HTR-8/SVneo (cell line): ENCODE measurements around the gene DNAJA4.
A peak's percentile ranks its signal among the peaks of the same experiment; 100 is the strongest.

Experiments
- DNase-seq: peaks from one replicate; pipeline ENCODE4 v3.0.0; 2011; ENCODE audit warnings: low spot score, mixed read lengths; ENCODE audit not compliant: insufficient read length
- FAIRE-seq: peaks from 2 replicates; lab custom pipeline; 2011; peaks lifted over from hg19 to GRCh38; lab: Jason Lieb, UNC

Gene DNAJA4

DNA sequence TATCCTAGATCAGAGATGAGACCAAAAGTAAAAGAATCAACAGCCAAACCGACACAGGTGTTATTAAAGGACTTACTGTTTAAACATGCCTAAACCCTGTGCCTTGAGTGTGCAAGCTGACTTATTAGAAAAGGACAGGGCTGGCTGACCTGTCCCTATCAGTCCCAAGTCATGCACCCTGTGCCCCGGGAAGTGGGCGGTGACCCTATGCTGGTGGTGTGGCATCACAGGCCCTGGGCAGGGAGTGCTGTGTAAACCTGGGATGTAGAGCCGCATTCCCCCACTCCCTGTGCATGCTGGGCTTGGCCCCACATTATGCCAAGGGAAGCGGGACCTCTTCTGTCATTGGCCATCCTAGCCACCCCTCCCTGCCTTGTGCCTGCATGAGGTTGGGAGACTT is 10.6 kb downstream of the DNAJA4 start:
- DNase-seq = no peak
- no peak for FAIRE-seq

DNA sequence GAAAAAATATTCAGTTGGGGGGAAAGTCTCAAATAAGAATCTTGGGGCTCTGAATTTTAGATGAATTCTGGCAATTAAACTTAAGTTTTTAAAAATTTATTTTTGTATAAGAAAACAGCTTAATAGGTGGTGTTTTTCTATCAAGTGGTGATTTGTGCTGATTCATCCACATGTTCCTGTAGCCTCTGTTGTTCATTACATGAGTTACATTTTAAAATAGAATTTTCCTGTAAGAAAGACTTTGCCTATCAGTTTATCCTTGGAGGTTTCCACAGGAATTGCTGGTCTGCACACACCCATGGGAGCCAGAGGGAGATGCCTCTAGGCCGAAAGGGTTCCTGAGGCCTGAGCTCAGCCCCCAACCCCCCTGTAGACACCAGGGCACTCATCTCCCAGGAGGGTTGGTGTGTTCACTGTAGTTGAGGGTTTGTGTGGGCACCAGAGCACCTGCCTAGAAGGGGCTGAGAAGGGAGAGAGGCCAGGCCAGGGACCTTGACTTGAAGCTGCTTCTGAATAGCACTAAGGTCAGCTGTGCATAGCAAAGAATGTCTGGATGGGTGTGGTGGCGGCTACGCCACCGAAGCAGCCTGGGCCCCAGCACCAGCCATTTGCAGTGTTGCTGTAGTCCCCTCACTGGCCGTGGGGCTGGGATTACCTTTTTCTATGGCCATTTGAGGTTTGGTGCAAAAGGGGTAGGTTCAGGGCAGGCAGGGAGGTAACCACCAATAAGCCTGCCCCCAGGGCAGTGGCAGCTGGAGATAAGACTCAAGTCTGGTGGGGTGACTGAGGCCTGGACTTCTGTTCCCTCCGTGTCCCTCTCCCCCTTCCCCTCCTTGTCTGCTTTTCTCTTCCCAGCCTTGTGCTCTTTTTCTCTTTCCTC is 11.9 kb downstream of the DNAJA4 start:
- FAIRE-seq = no peak
- DNase-seq = no peak

DNA sequence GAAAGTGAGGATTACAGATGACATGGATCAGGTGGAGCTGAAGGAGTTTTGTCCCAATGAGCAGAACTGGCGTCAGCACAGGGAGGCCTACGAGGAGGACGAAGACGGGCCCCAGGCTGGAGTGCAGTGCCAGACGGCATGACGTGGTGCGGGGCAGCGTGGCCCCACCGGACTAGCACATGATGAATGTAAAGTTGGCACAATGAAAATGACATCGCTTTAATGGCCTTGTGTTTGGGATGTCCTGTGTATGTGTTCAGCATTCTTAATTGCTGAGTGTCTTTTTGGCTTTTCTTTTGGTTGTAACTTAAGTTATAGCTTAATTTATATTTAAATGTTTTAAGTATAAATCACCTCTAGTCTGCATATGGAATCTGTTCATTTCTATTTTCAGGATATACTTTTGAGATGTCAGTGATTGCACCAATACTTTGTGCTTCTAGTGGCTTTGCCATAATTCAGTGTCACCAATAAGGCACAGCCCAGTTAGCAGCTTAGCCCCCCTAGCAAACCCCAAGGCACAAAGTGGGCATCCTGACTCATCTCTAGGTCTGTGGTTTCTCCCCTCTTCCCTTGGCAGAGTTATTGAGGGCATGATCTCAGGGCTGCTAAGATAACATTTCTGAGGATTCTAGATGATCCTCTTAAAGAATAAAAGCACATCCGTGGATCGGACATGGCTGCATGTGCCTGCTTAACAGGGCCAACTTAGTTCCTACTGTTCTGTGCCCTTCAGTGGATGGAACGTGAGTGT is 16.1 kb downstream of the DNAJA4 start:
- no peak for FAIRE-seq
- no peak for DNase-seq

DNA sequence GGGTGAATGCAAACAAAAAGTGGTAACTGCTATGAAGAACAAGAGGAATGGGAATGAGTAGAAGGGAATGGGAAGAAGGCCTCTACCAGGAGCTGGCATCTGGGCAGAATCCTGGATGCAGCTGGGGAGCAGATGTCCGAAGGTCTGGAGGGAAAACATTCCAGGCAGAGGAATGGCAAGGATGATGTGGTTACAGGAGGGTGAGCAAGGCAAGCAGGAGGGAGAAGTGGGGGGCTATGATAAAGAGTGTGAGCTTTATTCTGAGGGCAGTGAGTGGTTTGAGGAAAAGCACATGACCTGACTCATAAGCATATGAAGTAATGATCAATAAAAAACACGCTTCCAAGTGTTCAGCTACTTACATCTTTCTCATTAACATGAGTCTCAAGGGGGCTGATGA is 18.0 kb downstream of the DNAJA4 start:
- DNase-seq = no peak
- no peak for FAIRE-seq

DNA sequence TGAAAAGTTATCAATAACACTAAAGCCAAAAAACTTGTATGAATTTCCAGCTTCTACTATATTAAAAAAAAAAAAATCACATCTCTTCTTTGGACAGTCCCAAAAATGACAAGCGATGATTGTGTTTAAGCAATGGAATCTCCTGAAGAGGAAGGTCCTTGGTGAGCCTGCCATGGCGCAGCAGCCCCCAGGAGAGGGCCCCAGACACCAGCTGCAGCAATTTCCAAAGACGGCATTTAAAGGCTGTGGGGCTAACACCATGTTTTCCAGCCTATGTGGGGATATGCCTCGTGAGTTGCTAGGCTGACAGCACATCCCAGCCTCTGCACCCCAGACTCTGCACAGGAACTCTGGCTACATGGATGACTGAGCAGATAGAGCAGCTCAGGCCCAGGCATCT is 20.4 kb downstream of the DNAJA4 start:
- DNase-seq = no peak
- FAIRE-seq = no peak

DNA sequence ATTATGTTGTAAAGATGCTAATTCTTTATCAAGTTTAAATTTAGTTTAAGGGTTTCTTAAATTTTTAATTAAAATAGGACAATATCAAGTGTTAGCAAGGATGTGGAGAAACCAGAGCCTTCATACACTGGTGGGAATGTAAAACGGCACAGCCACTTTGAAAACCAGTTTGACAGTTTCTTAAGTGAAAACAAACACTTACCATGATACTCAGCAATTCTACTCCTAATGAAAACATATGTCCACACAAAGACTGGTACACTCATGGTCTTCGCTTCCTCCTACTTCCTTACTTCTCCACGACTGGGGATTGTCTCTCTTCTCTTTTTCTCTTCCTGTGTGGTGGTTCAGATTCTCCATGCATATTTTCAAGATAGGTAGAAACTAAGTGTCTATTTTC is 25.9 kb downstream of the DNAJA4 start:
- FAIRE-seq (no peak), DNase-seq (no peak)

DNA sequence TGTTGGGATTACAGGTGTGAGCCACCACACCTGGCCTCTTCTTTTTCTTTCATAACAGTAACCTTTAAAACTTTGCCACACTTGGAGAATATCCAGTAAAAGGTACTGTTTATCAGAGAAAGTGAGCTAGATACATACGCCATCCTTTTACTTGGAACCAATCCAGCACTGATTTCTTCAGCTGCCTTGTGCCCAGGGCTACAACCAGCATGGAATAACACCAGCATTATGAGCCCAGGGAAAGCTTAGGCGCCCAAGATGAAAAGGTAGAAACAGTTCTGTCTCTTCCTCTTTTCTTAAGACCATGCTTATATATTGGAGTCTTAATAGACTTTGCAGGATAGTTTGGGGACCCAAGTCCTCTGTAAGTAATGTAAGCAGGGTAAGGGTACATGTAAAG is 26.7 kb downstream of the DNAJA4 start:
- FAIRE-seq (no peak), DNase-seq (no peak)

DNA sequence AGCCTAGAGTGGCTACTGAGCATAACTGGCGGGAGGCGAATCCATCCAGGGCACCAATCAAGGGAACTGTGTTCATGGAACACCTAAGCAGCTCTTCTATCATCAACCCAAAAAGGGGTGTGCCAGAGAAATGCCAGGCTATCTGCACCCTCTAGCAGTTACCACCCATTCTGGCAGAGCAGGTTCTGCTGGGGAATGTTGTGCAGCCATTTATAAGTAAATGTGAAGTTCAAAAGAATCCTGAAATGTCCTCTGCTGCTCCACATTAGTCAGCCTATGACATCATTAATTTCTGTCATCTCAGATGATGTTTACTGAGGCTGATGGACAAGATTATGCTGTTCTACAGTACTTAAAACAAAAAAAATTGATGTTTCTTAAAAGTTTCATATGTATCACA is 27.3 kb downstream of the DNAJA4 start:
- DNase-seq = no peak
- no peak for FAIRE-seq

DNA sequence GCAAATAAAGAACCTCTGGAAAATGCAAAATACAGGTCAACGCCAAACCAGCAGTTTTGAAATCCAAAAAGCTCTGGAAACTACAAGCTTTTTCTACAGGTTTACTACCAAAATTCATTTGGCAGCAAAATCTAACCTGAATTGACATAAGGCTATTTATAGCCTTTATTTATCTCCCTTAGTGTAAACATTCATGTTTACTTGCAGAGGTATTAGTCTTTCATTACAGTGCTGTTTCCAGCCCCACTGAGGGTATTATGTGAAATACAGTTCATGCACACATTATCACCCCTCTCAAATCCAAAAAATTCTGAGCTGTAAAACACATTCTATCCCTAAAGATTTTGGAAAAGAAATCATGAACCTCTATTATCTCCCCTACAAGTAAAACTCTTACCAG is 27.9 kb downstream of the DNAJA4 start:
- DNase-seq (no peak), FAIRE-seq (no peak)

DNA sequence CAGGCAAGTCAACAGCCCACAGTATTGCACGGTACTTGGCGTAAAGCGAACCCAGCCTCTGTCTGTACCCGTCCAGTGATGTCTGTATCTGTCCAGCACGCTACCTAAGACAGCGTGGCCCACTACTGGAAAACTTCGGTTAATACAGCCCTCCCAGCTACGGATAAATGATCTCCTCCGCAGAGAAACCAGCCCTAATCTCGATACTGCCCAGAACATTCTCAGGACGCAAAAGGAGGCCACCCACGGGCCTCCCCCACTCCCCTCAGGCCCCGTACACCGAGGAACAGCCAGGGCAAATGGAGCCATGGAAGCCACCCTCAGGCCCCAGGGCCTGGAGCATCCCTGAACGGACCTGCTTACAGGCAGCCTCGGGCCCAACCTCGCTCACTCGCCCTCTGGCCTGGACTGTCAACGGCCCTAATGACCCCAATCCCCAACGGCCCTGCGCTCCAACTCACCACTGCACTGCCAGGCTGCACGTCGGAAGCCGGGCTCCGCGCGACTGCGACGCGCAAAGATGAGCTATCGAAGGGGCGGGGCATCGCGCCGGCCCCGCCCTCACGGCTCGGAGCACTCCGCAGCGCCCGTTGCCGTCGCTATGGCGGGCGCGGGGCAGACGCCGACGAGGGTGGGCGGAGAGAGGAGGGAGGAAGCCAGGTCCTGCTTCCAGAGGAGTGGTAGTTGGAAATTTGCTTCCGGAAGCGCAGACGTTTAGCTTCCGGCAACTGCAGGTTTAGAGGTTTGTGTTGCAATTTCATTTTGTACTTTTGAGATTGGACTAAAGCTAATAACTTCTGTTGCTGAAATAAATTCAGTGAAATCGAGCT is 35.0 kb downstream of the DNAJA4 start, which contains the start of gene SKIC8:
TSS of gene SKIC8 (minus strand) at position 509 of the 830 bp plus-strand sequence. CDS start 3,923 bp downstream, outside the sequence.
- FAIRE-seq (peak; percentile 89), DNase-seq (peak; percentile 91)

DNA sequence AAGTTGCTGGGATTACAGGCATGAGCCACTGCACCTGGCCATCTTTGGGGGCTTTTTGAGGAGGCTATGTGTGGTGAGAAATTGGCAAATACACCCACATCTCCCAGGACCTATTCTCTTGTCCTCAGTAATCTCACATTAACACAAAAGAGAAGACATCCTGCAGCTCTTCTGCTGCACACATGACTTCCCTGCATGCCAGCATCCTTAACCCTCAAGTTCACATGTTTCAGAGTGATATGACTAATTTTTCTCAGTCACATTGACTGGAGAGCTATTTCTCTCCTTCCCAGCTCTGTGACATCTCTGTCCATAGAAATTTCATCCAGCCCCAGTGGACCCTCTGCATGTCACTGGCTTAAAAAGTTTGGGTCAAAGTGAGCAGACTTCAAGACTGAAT is 37.0 kb downstream of the DNAJA4 start:
- no peak for FAIRE-seq
- DNase-seq = no peak

DNA sequence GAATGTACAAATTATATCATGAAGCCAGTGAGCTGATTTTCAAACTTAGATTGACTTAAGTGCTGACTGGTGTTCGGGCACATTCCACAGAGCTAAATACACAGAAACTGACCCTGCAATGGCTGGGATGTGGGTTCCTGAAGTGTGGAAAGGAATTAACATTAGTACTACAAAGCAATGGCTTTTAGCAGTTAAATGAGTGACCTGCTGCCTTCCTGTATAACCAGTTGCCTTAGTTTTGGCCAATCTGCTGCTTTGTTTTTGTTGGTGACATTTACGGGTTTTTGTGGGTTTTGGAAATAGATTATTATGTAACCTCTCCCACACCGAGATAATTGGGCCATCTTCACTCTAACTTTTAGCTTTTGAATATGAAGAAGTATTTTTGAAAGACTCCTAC is 37.5 kb downstream of the DNAJA4 start:
- no peak for DNase-seq
- no peak for FAIRE-seq

DNA sequence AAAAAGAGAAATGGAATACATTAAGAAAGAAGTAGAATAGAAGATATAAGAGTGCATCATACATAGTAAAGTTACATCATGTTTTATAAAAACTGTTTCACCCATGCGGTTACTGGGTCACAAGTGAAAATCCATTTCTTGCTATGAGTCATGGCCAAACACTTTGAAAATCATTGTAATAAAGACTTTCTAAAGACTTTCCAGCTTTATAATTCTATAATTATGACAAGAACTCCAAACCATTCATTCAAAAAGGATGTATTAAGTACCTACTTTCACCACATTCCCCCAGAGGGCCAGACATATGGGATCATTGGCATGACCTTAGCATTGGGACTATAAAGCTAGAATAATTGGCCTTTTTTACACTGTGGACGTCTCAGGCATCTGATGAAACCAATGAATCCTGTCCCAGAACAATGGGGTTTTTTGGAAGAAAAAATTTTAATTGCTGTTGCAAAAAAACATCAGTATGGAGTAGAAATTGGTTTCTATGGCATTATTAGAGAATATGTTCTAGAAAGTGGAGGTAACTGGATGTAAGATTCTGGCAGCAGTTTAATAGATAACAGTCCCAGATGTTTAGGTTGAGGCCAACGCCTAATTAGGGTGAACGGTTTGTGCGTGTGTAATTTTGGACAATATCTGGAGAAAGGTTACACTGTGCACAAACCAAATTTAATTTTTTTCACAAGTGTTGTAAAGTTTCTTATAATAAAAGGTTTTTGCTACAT is 38.4 kb downstream of the DNAJA4 start:
- DNase-seq = no peak

DNA sequence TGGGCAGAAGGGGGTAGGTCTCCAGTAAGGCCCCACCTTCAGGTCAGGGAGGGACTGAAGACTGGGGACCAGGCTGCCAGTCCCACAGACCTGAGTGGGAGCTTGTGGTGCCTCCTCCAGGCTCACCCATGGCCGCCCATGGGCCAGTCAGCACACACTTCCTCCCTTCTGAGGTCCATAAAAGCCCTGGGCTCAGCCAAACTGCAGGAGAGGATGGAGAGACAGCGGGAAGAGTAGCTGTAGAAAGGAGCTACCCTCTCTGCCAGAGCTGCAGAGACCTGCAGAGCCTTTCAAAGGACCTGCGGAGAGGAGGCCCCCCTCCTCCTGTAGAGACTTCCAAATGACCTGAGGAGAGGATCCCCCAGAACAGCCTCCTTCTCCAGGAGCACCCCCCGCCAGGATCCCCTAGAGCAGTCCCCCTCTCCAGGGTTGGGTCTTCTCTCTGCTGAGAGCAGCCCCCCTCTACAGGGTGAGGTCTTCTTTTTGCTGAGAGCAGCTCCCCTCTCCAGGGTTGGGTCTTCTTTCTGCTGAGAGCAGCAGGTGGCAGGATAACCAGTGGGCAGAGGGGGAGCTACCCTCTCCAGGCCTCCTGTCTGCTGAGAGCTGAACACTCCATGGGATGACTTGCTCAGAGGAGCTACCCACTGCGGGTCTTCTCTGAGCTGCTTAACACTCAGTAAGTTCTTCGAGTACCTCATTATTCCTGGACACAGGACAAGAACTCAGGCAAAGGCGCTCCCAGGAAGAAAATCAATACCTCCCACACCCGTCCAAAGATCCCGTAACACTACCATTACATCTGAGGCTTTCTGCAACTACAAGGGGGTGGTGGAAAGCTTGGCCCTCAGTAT is 40.1 kb downstream of the DNAJA4 start:
- no peak for FAIRE-seq

More for the DNA sequence above, 38.4 kb downstream of the DNAJA4 start:
- no peak for FAIRE-seq

DNA sequence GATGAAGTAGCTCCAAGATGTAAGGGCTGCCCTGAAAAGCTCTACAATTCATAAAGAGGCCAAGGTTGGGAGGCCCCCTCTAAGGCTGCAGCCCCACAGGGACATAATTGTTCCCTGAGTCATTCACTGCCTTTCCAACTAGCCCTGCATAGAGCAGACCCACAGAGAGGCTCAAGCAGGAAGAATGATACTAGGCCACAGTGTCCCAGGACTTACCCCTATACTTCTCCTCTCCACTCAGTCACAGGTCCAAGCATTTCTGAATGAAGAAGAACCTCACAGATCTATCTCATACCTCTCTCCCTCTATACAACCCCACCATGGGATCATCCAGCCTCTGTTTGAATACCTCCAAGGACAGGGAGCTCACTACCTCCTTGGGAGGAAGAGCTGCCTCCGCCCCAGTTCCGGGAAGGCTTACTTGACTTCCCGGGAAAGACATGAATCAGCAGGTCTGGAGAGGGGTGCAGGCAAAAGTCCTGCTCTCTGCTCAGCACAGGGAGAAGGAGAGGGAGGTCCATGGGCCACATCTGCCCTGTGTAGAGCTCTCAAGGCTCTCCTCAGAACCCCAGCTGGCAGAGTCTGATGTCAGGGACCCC is 41.9 kb downstream of the DNAJA4 start:
- DNase-seq (no peak), FAIRE-seq (no peak)

More for the DNA sequence above, 40.1 kb downstream of the DNAJA4 start:
- no peak for DNase-seq

DNA sequence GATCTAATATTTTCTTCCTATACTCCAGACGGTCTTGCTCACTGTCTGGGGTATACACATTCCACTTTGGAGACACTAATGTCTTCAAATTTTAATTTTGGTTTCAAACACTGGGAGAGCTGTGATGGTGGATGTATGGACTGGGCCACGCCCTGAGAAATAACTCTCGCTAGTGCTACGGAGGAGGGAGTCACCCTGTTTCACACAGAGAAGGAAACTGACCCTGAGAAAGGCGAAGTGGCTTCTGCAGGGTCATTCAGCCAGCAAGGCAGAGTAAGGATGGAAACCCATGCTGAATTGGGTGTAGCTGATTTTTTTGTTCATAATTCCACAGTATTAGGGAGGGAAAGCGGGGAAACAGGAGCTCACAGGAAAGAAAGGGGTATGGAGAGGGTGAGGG is 43.6 kb downstream of the DNAJA4 start:
- no peak for DNase-seq
- FAIRE-seq = no peak

DNA sequence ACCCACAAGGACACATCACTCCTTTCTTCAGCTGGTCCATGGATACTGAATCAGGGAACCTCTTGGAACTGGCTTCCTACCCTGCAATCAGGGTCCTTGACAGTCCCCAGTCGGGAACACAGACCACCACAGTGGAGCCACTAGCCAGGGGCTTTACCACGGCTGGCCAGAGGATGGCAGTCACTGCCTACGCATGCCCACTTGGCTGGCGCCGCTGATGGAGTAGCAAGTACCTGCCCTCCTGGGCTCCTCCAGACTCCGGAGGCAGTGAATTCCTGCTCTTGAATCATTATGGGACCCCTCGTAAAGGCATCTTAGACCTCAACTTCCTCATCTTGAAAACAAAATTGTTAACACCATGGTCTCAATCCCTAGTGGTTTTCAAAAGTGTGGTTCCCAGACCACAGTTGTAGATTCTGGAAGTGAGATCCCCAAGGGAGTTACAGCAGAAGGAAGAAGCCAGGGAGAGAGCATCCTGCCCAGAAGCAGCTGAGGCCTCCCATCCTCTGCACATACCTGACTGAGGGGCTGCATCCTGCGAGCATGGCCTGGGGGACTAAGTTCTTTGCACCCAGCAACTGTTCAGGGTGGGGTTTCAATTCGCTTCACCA is 44.2 kb downstream of the DNAJA4 start:
- peak; percentile 82 for DNase-seq
- FAIRE-seq = no peak

DNA sequence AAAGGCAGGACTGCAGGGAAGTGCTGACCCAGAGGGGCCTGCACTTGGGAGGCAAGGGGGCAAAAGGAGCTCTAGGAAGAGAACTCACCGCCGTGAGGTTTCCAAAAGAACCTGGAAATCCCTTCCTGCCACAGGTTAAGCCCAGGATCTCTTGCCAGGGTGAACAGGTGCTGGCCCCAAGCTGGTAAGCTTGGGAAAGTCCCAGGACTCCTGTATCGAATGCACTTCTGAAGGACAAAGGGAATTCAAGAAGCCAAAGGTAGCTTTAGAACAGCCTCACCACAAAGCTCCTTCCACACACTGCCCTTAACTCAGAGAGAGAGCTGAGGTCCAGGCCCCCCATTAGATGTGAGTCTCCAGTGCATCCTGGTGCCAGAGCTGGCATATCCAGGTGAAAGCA is 46.9 kb downstream of the DNAJA4 start:
- FAIRE-seq = no peak

More for the DNA sequence above, 46.9 kb downstream of the DNAJA4 start:
- DNase-seq = no peak
